H9 (cell line): ENCODE results near the gene MAN1A1. TPM values are rescaled to one million over a fixed set of nuclear protein-coding genes. Genes with fewer than 3 reads are reported as not detected.

Source experiments
- DNase-seq: peaks from one replicate; pipeline ENCODE4 v3.0.0-alpha.2; 2017
- H2AFZ ChIP-seq: one replicate; pipeline ENCODE4 v1.6.1; 2013; ENCODE audit warnings: mild to moderate bottlenecking, low read length, control low read depth, moderate library complexity
- H2AK5ac ChIP-seq: 2 replicates; pipeline ENCODE4 v1.6.1; 2013; ENCODE audit warnings: low read length, control low read depth, mixed read lengths; ENCODE audit not compliant: insufficient read length
- H2BK120ac ChIP-seq: one replicate; pipeline ENCODE4 v1.6.1; 2013; ENCODE audit warnings: low read depth, mild to moderate bottlenecking, low read length, control low read depth, inconsistent platforms; ENCODE audit not compliant: poor library complexity, severe bottlenecking
- H2BK12ac ChIP-seq: 2 replicates; pipeline ENCODE4 v1.6.1; 2013; ENCODE audit warnings: low read length, control low read depth, mixed read lengths, low read depth; ENCODE audit not compliant: insufficient read length
- H2BK15ac ChIP-seq: 2 replicates; pipeline ENCODE4 v1.6.1; 2013; ENCODE audit warnings: low read depth, low read length, control low read depth
- H2BK20ac ChIP-seq: one replicate; pipeline ENCODE4 v1.6.1; 2013; ENCODE audit warnings: low read depth, mild to moderate bottlenecking, low read length, control low read depth, inconsistent platforms; ENCODE audit not compliant: poor library complexity, severe bottlenecking
- H2BK5ac ChIP-seq: 2 replicates; pipeline ENCODE4 v1.6.1; 2013; ENCODE audit warnings: low read length, control low read depth, mixed read lengths; ENCODE audit not compliant: insufficient read length
- H3K14ac ChIP-seq: 2 replicates; pipeline ENCODE4 v1.6.1; 2013; ENCODE audit warnings: low read length, control low read depth; ENCODE audit not compliant: insufficient read depth
- H3K18ac ChIP-seq: 2 replicates; pipeline ENCODE4 v1.6.1; 2013; ENCODE audit warnings: low read depth, mild to moderate bottlenecking, mixed read lengths, low read length, control low read depth; ENCODE audit not compliant: insufficient read length
- H3K23ac ChIP-seq: 2 replicates; pipeline ENCODE4 v1.6.1; 2013; ENCODE audit warnings: low read length, control low read depth, mixed read lengths, low read depth; ENCODE audit not compliant: insufficient read length
- H3K23me2 ChIP-seq: 2 replicates; pipeline ENCODE4 v1.6.1; 2013; ENCODE audit warnings: low read depth, mild to moderate bottlenecking, mixed read lengths, low read length, control low read depth; ENCODE audit not compliant: insufficient read length, poor library complexity, severe bottlenecking
- H3K27ac ChIP-seq: 2 replicates; pipeline ENCODE4 v1.5.1; 2013; ENCODE audit warnings: low read length, control low read depth, mixed read lengths, low read depth; ENCODE audit not compliant: insufficient read length
- H3K27me3 ChIP-seq: 2 replicates; pipeline ENCODE4 v1.6.1; 2013; ENCODE audit warnings: low read length, control low read depth, inconsistent platforms; ENCODE audit not compliant: insufficient read depth
- H3K4ac ChIP-seq: 2 replicates; pipeline ENCODE4 v1.6.1; 2013; ENCODE audit warnings: low read depth, mild to moderate bottlenecking, control low read depth, inconsistent platforms, low read length, moderate library complexity
- H3K4me1 ChIP-seq: 2 replicates; pipeline ENCODE4 v1.6.1; 2013; ENCODE audit warnings: low read length, control low read depth, inconsistent platforms; ENCODE audit not compliant: insufficient read depth
- H3K4me2 ChIP-seq: 2 replicates; pipeline ENCODE4 v1.6.1; 2013; ENCODE audit warnings: low read length, control low read depth, mixed read lengths; ENCODE audit not compliant: insufficient read length, insufficient read depth
- H3K56ac ChIP-seq: 2 replicates; pipeline ENCODE4 v1.6.1; 2013; ENCODE audit warnings: low read depth, mild to moderate bottlenecking, mixed read lengths, low read length, control low read depth; ENCODE audit not compliant: insufficient read length
- H3K79me1 ChIP-seq: 2 replicates; pipeline ENCODE4 v1.6.1; 2013; ENCODE audit warnings: low read depth, mild to moderate bottlenecking, moderate library complexity, low read length, control low read depth, inconsistent platforms; ENCODE audit not compliant: insufficient read depth, poor library complexity, severe bottlenecking
- H3K79me2 ChIP-seq: 2 replicates; pipeline ENCODE4 v1.6.1; 2013; ENCODE audit warnings: low read length, control low read depth, inconsistent platforms; ENCODE audit not compliant: insufficient read depth
- H3K9ac ChIP-seq: 2 replicates; pipeline ENCODE4 v1.6.1; 2013; ENCODE audit warnings: low read length, control low read depth, mixed read lengths; ENCODE audit not compliant: insufficient read length; ENCODE audit errors: extremely low read depth
- H3K9me3 ChIP-seq: one replicate; pipeline ENCODE4 v1.6.1; 2013; ENCODE audit warnings: low read depth, low read length, inconsistent platforms; ENCODE audit not compliant: control insufficient read depth
- H3T11ph ChIP-seq: one replicate; pipeline ENCODE4 v1.6.1; 2013; ENCODE audit warnings: mild to moderate bottlenecking, low read length, control low read depth, inconsistent platforms
- H4K20me1 ChIP-seq: one replicate; pipeline ENCODE4 v1.6.1; 2013; ENCODE audit not compliant: control insufficient read depth, insufficient read length, insufficient read depth
- H4K5ac ChIP-seq: 2 replicates; pipeline ENCODE4 v1.6.1; 2013; ENCODE audit warnings: low read depth, mild to moderate bottlenecking, mixed read lengths, low read length, control low read depth; ENCODE audit not compliant: insufficient read length
- H4K8ac ChIP-seq: replicated peaks from 2 replicates; pipeline ENCODE4 v1.6.1; 2013; ENCODE audit warnings: low read length, control low read depth, mixed read lengths, low read depth; ENCODE audit not compliant: insufficient read length
- H4K91ac ChIP-seq: 2 replicates; pipeline ENCODE4 v1.6.1; 2013; ENCODE audit warnings: low read depth, mild to moderate bottlenecking, moderate library complexity, mixed read lengths, low read length, control low read depth; ENCODE audit not compliant: insufficient read length
- H3K27ac Mint-ChIP-seq, 3 experiments: 2 replicates in 2 of 3; 3 replicates in 1 of 3; pipeline ENCODE4 v1.8.0; 2020 to 2021; ENCODE audit warnings: mixed read lengths in 3 of 3, mild to moderate bottlenecking in 1 of 3, moderate library complexity in 1 of 3
- H3K27me3 Mint-ChIP-seq: 2 replicates; pipeline ENCODE4 v1.8.0; 2021; ENCODE audit warnings: low read depth, mild to moderate bottlenecking, moderate library complexity, mixed read lengths
- H3K36me3 Mint-ChIP-seq, 3 experiments: 2 replicates in 2 of 3; 3 replicates in 1 of 3; pipeline ENCODE4 v1.8.0; 2020 to 2021; ENCODE audit warnings: low read depth in 3 of 3, mixed read lengths in 3 of 3; ENCODE audit not compliant: insufficient read depth in 1 of 3
- H3K4me1 Mint-ChIP-seq, 2 experiments: 2 replicates each; pipeline ENCODE4 v1.8.0; 2020; ENCODE audit warnings: mixed read lengths in 2 of 2
- H3K4me3 Mint-ChIP-seq, 2 experiments: 2 replicates in 1 of 2; 3 replicates in 1 of 2; pipeline ENCODE4 v1.8.0; 2020 to 2021; ENCODE audit warnings: mild to moderate bottlenecking in 2 of 2, mixed read lengths in 2 of 2, moderate library complexity in 1 of 2
- H3K9me3 Mint-ChIP-seq, 2 experiments: 2 replicates in 1 of 2; 3 replicates in 1 of 2; pipeline ENCODE4 v1.8.0; 2020; ENCODE audit warnings: mild to moderate bottlenecking in 2 of 2, mixed read lengths in 2 of 2, moderate library complexity in 1 of 2
- CTCF ChIP-seq: fragments of 200-600 bp; sonication (generic); conservative IDR thresholded peaks from 3 replicates; pipeline ENCODE4 v1.8.0; 2021; ENCODE audit warnings: antibody characterized with exemption, mild to moderate bottlenecking
- WGBS: extraction: QIAGEN DNeasy Blood & Tissue Kit; methylation state at CpG from one replicate; pipeline ENCODE4 v1.1.7; 2013; ENCODE audit warnings: missing lambda C conversion rate, low lambda C conversion rate, mixed read lengths; ENCODE audit not compliant: insufficient read length; ENCODE audit errors: extremely low coverage; 5-methylcytosine and 5-hydroxymethylcytosine counted together
- total RNA-seq: library from RNA; stranded (reverse); gene quantifications from 2 replicates; pipeline ENCODE4 v1.2.1, GENCODE V29; 2021

MAN1A1 gene
- total RNA-seq, 1 experiment from 2014 or later: 1.6 TPM

DNA sequence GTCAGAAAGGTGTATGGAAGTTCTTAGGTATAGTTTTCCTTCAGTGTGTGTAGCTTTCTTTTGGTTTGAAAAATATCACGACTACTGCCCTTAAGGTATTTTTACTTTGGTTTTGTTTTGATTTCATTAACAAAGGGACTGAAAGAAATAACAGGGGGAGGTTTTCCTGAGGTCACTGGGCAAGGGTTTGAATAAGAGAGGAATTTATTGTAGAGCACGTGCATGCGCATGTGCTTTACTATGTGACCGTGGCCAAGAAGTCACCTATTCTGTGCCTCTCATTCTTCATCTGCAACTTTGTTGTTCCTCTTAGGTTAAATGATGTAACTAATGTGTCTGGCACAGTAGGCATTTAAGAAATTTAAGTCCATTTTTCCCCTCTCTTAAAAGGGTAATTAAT is 4.1 kb upstream of the MAN1A1 start:
- Mint-ChIP-seq H3K4me3 (no peak overlapping the region), H3K27me3 (peaks cover 19% of the 10 kb centered on the region), H3K4me1 (peaks cover 12 to 16% of the 10 kb centered on the region in 2 experiments), H3K9me3 (no peaks in the 10 kb centered on the region), H3K36me3 (no peaks in the 10 kb centered on the region), H3K27ac (no peak overlapping the region)
- no peaks in the 10 kb centered on the region for H3K79me2 ChIP-seq
- no peak overlapping the region for H3K4ac ChIP-seq
- no peak overlapping the region for H4K5ac ChIP-seq
- no peak overlapping the region for H4K8ac ChIP-seq
- H3K4me1 ChIP-seq: peaks cover 3% of the 10 kb centered on the region; the same call in 1 of the 2 replicates
- H3K9ac ChIP-seq: no peak overlapping the region
- no peaks in the 10 kb centered on the region for H3K79me1 ChIP-seq
- no peaks in the 10 kb centered on the region for H4K20me1 ChIP-seq
- no peak overlapping the region for H3K27ac ChIP-seq
- H2AFZ ChIP-seq: no peak overlapping the region
- no peaks in the 10 kb centered on the region for H3K27me3 ChIP-seq
- no peak overlapping the region for H2BK12ac ChIP-seq
- no peak overlapping the region for H2BK15ac ChIP-seq
- no peak overlapping the region for H2AK5ac ChIP-seq
- H2BK20ac ChIP-seq: no peak overlapping the region
- H3K18ac ChIP-seq: no peak overlapping the region
- no peaks in the 10 kb centered on the region for H3K9me3 ChIP-seq
- no peak for DNase-seq
- H3K23ac ChIP-seq: no peak overlapping the region
- H3K56ac ChIP-seq: no peak overlapping the region
- no peak overlapping the region for H3T11ph ChIP-seq
- H4K91ac ChIP-seq: no peak overlapping the region
- H2BK120ac ChIP-seq: no peak overlapping the region
- no peak overlapping the region for H3K14ac ChIP-seq
- no peak for TF ChIP-seq CTCF
- WGBS: no CpG with 5 or more reads among the region's 4 CpGs
- no peak overlapping the region for H2BK5ac ChIP-seq
- H3K4me2 ChIP-seq: no peak overlapping the region
- H3K23me2 ChIP-seq: peaks cover 11% of the 10 kb centered on the region
